Pulmonary artery endothelial cell (primary cell): ENCODE data around the gene STRADB. TPM values are rescaled to one million over a fixed set of nuclear protein-coding genes. Genes with fewer than 3 reads are reported as not detected.
A peak's percentile ranks its signal among the peaks of the same experiment; 100 is the strongest.
"Not testable (repeated sequence)": the region's sequence is repeated elsewhere in the genome, so short reads cannot be mapped to it uniquely, and the experiment has no call there.

Experiments used
- DNase-seq: peaks from one replicate; pipeline ENCODE4 v3.0.0-alpha.2; 2011; ENCODE audit warnings: low read depth, low spot score
- total RNA-seq: library from RNA; depleted of rRNA; stranded (reverse); fragments of >200 nt; gene quantifications from 2 replicates; pipeline ENCODE4 v1.2.3, GENCODE V29; 2014

Gene STRADB, protein sequence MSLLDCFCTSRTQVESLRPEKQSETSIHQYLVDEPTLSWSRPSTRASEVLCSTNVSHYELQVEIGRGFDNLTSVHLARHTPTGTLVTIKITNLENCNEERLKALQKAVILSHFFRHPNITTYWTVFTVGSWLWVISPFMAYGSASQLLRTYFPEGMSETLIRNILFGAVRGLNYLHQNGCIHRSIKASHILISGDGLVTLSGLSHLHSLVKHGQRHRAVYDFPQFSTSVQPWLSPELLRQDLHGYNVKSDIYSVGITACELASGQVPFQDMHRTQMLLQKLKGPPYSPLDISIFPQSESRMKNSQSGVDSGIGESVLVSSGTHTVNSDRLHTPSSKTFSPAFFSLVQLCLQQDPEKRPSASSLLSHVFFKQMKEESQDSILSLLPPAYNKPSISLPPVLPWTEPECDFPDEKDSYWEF
- total RNA-seq: 21.5 and 26.3 TPM in 2 replicates

DNA sequence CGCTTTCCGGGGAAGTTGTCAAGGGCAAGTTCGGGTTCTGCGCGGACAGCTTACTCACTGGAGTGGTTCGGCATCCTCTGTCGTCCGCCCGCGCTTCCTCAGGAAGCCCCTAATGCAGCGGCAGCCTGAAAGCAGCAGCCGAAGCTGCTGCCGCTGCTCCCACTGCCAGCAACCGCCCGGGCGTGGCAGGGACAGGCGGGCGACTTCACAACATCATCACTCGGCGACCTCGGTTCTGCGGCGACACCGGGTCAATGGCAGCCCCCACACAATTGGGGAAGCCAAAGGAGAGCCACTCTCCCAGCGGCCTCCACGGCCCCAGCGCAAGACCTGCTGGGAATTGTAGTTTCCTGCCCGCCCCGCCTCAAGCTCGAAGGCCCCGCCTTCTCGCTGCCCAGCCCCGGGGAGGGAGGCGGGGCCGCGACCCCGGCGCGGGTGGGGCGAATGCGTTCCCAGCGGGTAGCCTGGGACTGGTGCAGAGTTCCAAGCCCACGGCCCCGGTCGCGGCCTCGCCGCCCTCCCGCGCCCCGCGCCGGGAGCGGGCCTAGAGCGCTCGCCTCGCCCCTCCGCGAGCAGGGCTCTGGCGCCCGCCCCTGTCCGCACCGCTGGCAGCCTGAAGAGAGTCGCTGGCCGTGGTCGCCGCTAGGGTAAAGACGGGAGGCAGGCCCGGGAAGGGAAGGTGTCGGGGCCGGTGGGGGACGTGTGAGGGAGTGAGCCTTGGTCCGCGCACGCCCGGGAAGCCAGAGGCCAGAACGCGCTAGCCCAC, at the start of gene STRADB, which contains the start of gene TRAK2:
Gene STRADB (plus strand): TSS at position 449 of the 766 bp plus-strand sequence. CDS start 3,101 bp downstream, outside the sequence.
Gene TRAK2 (minus strand): TSS at position 167 of the 766 bp plus-strand sequence. CDS start 30,951 bp downstream, outside the sequence.
- peak; percentile 75 for DNase-seq

DNA sequence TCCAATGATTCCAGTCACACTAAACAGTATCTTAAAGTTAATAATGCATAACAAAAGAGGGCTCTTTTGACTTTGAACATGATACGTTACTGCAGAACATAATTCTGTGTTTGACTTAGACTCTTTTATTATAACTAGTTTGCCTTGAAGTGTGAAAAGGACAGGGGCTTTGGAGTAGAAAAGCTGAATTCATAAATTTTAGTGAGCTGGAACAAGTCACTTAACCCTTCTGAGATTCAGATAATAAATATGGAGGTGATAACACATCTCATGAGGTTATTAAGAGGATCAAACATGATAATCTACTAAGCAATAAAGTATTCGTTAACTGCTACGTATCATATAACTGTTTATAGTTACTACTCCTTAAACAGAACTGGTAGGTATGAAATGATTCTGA, 49.7 kb upstream of the STRADB start:
- no peak for DNase-seq

GRCh38 chr2:201402651-201403562, 48.6 kb upstream of the STRADB start:
- DNase-seq: no peak

GRCh38 chr2:201403880-201404279, 47.7 kb upstream of the STRADB start:
- DNase-seq: peak; percentile 58

DNA sequence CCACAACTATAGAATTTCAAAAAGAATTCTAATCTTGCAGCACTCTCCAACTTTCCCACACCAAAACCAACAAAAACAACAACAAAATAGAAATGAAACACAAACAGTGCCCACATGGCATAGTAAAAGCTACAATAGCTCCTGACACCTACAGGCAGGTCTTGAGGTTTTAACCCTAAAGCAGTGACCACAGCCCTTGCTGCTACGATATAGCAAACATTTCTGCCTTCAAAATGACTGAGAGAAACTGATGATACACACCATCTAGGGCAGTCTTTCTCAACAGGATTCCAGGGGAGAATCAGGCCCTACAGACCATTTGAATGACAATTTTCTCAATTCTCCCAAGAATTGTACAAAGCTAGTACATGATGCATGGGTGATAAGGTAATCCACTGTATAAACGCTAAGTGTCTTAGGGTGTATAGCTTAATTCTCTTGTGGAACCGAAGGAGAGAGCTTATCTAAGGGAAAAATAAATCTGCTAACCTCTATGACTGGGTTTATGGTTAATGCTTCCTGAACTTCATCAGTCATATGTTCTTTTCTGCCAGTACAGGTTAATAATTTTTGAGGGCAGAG, 46.8 kb upstream of the STRADB start:
- no peak for DNase-seq

DNA sequence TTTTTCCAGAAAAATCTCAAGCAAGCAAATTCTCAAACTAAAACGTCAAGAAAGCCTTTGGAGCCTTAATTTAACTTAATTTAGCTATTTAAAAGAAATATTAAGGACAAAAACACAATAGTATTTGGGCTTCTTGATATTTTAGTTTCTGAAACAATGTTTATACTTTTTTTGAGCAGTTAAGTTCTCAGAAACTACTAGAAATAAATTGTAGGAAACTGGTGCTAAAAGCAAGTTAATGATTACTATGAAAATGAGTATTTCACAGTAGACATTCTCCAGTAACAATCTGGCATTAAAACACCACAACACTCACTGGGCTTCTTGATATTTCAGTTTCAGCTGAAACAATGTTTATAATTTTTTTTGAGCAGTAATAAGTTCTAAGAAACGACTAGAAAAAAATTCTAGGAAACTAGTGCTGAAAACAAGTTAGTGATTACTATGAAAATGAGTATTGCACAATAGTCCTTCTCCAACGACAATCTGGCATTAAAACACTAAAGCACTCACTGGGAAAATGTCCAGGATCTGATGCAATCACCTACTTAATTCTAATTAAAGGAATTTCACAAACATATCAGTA, 45.4 kb upstream of the STRADB start:
- no peak for DNase-seq

DNA sequence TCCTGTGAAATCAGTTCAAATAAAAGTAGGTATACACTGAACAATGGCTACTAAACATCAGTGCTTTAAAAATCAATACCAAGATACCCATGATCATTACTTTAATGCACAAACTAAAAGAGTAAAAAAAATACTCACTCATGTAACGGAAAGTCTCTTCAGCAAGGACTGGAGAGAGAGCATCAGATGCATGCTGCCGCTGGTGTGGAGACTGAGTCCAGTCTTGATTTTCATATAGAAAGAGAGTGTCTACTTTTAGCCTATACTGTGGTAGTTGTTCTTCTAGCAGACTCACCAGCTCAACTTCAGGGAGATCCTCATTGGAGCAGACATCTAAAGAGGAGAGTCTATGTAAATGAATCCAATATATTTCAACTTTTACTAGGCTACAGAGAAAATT, 44.3 kb upstream of the STRADB start:
- DNase-seq: no peak

GRCh38 chr2:201408931-201409330, 42.6 kb upstream of the STRADB start:
- no peak for DNase-seq

DNA sequence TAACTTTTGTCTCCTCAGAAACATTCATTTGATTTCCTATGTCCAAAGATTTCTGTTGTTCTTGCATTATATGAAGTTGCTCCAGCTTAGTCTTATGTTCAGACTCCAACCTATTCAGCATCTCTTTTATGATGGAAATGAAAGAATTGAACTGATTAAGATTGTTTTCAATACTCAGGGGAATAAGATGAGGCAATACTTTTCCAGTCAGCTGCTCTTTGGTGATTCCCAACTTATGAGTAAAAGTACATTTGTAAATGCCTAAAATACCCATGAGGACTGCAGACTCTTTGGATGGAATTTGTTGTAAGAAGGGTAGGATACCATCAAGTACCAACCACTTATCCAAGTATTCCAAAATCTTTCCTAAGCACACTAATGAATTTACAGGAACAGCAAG, 40.1 kb upstream of the STRADB start:
- DNase-seq: no peak

- DNase-seq: no peak
These were observed 38.4 kb upstream of the STRADB start for GRCh38 chr2:201413143-201413542.

GRCh38 chr2:201413552-201413951, 38.0 kb upstream of the STRADB start:
- DNase-seq: no peak

GRCh38 chr2:201414099-201415023, 37.2 kb upstream of the STRADB start:
- no peak for DNase-seq

- DNase-seq: no peak
These were observed 36.4 kb upstream of the STRADB start for GRCh38 chr2:201415149-201415548.

DNA sequence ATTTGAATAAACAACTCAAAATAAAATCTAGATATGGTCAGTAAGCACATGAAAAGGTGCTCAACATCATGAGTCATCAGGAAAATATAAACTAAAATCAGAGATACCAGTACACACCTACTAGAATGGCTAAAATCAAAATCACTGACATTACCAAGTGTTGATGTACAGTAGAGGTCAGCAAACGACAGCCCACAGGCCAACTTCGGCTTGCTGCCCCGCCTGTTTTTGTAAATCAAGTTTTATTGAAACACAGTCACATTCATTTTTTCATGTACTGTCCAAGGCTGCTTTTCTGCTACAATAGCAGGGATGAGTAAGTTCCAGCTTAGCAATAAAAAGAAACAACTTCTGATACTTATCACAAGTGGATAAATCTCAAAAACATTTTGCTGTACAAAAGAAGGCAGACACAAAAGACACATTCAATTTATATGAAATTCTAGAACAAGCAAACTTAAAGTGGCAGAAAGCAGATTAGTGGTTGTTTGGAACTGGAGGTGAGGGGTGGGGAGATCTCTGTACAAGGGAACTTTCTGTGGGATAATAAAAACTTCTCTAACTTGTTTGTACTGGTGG, 32.4 kb upstream of the STRADB start:
- no peak for DNase-seq

- DNase-seq: no peak
These were observed 31.6 kb upstream of the STRADB start for GRCh38 chr2:201419986-201420385.

DNA sequence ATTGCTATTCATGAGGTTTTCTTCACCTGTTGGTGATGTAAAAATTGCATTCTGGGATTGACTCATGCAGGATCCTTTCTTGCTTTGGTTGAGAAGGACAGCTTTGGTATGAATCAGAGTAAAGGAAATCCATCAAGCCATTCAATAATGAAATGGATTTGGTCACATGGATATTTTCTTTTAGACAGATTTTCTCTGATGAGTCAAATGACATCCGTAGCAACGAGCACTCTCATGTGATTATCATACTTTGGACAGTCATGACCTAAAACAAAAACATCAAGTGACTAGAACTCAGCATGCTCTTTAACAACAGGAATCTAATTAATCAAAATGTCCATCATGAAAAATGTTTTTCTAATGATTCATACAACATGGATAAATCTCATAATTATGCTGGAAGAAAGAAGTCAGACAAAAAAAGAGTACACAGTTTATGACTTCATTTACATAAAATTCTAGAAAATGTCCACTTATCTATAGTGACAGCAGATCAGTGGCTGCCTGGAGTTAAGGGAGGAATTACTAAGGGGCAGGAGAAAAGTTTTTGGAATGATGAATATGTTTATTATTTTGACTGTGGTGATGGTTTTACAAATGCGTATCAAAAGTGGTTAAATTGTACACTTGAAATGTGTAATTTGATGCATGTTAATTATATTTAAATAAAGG, 31.0 kb upstream of the STRADB start:
- DNase-seq: peak; percentile 66

- no peak for DNase-seq
These were observed 25.6 kb upstream of the STRADB start for GRCh38 chr2:201425952-201426351.

- DNase-seq: not testable (repeated sequence)
These were observed 23.2 kb upstream of the STRADB start for GRCh38 chr2:201428366-201428765.

DNA sequence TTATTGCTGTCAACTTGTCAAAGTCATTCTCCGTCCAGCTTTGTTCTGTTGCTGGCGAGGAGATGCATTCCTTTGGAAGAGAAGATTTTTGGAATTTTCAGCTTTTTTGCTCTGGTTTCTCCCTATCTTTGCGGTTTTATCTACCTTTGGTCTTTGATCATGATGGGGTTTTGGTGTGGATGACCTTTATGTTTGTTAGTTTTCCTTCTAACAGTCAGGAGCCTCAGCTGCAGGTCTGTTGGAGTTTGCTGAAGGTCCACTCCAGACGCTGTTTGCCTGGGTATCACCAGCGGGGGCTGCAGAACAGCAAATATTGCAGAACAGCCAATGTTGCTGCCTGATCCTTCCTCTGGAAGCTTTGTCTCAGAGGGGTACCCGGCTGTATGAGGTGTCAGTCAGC, 21.7 kb upstream of the STRADB start:
- DNase-seq: not testable (repeated sequence)
